ENCODE data around the gene ZNRD2.

- TF ChIP-seq POLR2A (IDR thresholded peaks at IDR 0.05; ENCODE audit: low read length) = no peak
- TF ChIP-seq GATA1 (IDR thresholded peaks at IDR 0.05; ENCODE audit: low read depth, low read length) = no peak
Observed at GRCh38 chr11:65585396-65586246, 15.3 kb downstream of the ZNRD2 start.

All from erythroblast (primary cell).